GM12865 (cell line): ENCODE measurements around the gene TICAM2.

Experiments used
- DNase-seq: peaks from one replicate; pipeline ENCODE4 v3.0.0; 2010; ENCODE audit warnings: low read depth
- H3K4me3 ChIP-seq: 2 replicates; pipeline ENCODE4 v1.5.1; 2011; ENCODE audit warnings: mild to moderate bottlenecking, low read depth, low read length, control low read depth
- CTCF ChIP-seq: IDR thresholded peaks from 2 replicates; pipeline ENCODE4 v1.5.1; 2011; ENCODE audit warnings: low read length, control low read depth, low read depth, inconsistent platforms; ENCODE audit not compliant: insufficient read depth; ENCODE audit errors: missing control alignments

Gene TICAM2

DNA sequence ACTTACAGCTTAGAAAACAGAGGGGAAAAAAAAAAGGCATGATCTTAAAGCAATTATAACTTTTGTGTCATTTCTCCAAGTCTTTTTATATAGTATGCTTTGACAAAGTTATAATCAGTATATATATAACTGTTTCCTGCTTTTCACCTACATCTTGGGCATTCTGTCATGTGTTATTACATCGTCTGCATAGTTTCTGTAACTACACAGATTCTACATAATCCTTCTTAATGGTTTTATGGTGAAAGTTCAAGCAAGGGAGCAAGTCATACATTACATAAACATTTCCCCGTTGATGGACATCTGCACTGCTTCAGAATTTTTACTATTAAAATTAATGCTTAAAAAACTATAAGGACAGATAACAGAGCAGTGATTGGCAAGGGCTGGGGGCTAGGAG lies 69.8 kb downstream of the TICAM2 start:
- no peak for TF ChIP-seq CTCF
- DNase-seq: no peak

GRCh38 chr5:115531787-115532367 lies 70.4 kb downstream of the TICAM2 start:
- no peak for TF ChIP-seq CTCF
- no peak overlapping the region for H3K4me3 ChIP-seq
- DNase-seq: no peak

More for the DNA sequence above, 69.8 kb downstream of the TICAM2 start:
- H3K4me3 ChIP-seq: no peak overlapping the region

GRCh38 chr5:115531380-115531779 lies 70.9 kb downstream of the TICAM2 start:
- H3K4me3 ChIP-seq: no peak overlapping the region
- no peak for TF ChIP-seq CTCF
- DNase-seq: no peak

- DNase-seq: no peak
- H3K4me3 ChIP-seq: no peak overlapping the region
- TF ChIP-seq CTCF: no peak
Observed at GRCh38 chr5:115530426-115530825, 71.9 kb downstream of the TICAM2 start.
